Endothelial cell of umbilical vein (primary cell): ENCODE measurements around the gene NPAS1. TPM values are rescaled to one million over a fixed set of nuclear protein-coding genes. Genes with fewer than 3 reads are reported as not detected.

Experiments used
- BruUV-seq: library from RNA; stranded (reverse); fragments of 400-500 nt; replicated peaks from 2 replicates; lab custom pipeline; 2021; lab: Mats Ljungman, UMichigan
- CTCF ChIA-PET: fragments of 300-600, 350-600 bp; sonication (Branson Sonifier 250); formaldehyde crosslinking; loops from one replicate; lab custom pipeline; 2021; ENCODE audit warnings: antibody characterized with exemption, inconsistent platforms; lab: Charles Lee
- POLR2A ChIA-PET: fragments of 300-600, 350-600 bp; sonication (Branson Sonifier 250); formaldehyde crosslinking; loops from one replicate; lab custom pipeline; 2021; ENCODE audit warnings: antibody characterized with exemption, inconsistent platforms; lab: Charles Lee
- DNase-seq: peaks from one replicate; pipeline ENCODE4 v3.0.0-alpha.2; 2011; ENCODE audit warnings: low read depth, low spot score
- FAIRE-seq: peaks from 2 replicates; lab custom pipeline; 2011; peaks lifted over from hg19 to GRCh38; lab: Jason Lieb, UNC
- H2AFZ ChIP-seq: 2 replicates; pipeline ENCODE4 v1.6.0; 2012; ENCODE audit warnings: low read depth, low read length, control low read depth, inconsistent platforms
- H3K27ac ChIP-seq: 2 replicates; pipeline ENCODE4 v1.5.1; 2011; ENCODE audit warnings: low read depth, mild to moderate bottlenecking, control low read depth, low read length, moderate library complexity; ENCODE audit not compliant: insufficient read depth
- H3K27me3 ChIP-seq, 2 experiments: 2 replicates each; pipeline versions ENCODE4 v1.6.0 to v1.6.1; 2011; ENCODE audit warnings: low read length in 2 of 2, mixed read lengths in 1 of 2; ENCODE audit not compliant: control insufficient read depth in 2 of 2, insufficient read depth in 2 of 2
- H3K36me3 ChIP-seq, 2 experiments: 2 replicates in 1 of 2; 3 replicates in 1 of 2; pipeline ENCODE4 v1.5.1; 2011; ENCODE audit warnings: low read length in 2 of 2, mild to moderate bottlenecking in 1 of 2, moderate library complexity in 1 of 2; ENCODE audit not compliant: control insufficient read depth in 2 of 2, insufficient read depth in 2 of 2; ENCODE audit errors: extremely low read depth in 1 of 2
- H3K4me1 ChIP-seq: 3 replicates; pipeline ENCODE4 v1.5.1; 2011; ENCODE audit warnings: mild to moderate bottlenecking, low read length; ENCODE audit not compliant: control insufficient read depth, insufficient read depth; ENCODE audit errors: extremely low read depth
- H3K4me2 ChIP-seq: 2 replicates; pipeline ENCODE4 v1.6.1; 2011; ENCODE audit warnings: low read length, control low read depth, mixed read lengths; ENCODE audit not compliant: insufficient read depth
- H3K4me3 ChIP-seq, 3 experiments: fragments of 200-600 bp in 1 of 3; sonication (generic), shearing (Covaris generic) in 1 of 3; replicated peaks in 1 of 3; 2 replicates each; pipeline ENCODE4 v1.5.1; 2011 to 2016; ENCODE audit warnings: control low read depth in 3 of 3, low read length in 3 of 3, mild to moderate bottlenecking in 2 of 3, inconsistent platforms in 1 of 3, low read depth in 1 of 3, moderate library complexity in 1 of 3; ENCODE audit not compliant: insufficient read depth in 1 of 3
- H3K79me2 ChIP-seq: 2 replicates; pipeline ENCODE4 v1.6.0; 2012; ENCODE audit warnings: low read length, inconsistent platforms; ENCODE audit not compliant: control insufficient read depth, insufficient read depth
- H3K9ac ChIP-seq: replicated peaks from 2 replicates; pipeline ENCODE3; 2011; ENCODE audit warnings: low read length, control low read depth; ENCODE audit not compliant: insufficient read depth; ENCODE audit errors: extremely low read depth
- H3K9me1 ChIP-seq: replicated peaks from 3 replicates; pipeline ENCODE4 v1.6.0; 2011; ENCODE audit warnings: mild to moderate bottlenecking, low read length; ENCODE audit not compliant: control insufficient read depth, insufficient read depth; ENCODE audit errors: extremely low read depth
- H3K9me3 ChIP-seq: replicated peaks from 2 replicates; pipeline ENCODE4 v1.5.1; 2012; ENCODE audit warnings: low read length, inconsistent platforms; ENCODE audit not compliant: control insufficient read depth, insufficient read depth
- H4K20me1 ChIP-seq: replicated peaks from 2 replicates; pipeline ENCODE3; 2011; ENCODE audit warnings: mild to moderate bottlenecking, low read length; ENCODE audit not compliant: control insufficient read depth, insufficient read depth; ENCODE audit errors: extremely low read depth
- CTCF ChIP-seq, 2 donors: IDR thresholded peaks; 1 replicate in 1 of 2; 2 replicates in 1 of 2; pipeline ENCODE4 v1.5.1; 2011; ENCODE audit warnings: low read length in 2 of 2, mild to moderate bottlenecking in 2 of 2, moderate library complexity in 2 of 2, control low read depth in 1 of 2, inconsistent platforms in 1 of 2, low read depth in 1 of 2; ENCODE audit not compliant: insufficient read depth in 1 of 2; ENCODE audit errors: extremely low read depth in 1 of 2
- EZH2 ChIP-seq: IDR thresholded peaks from 2 replicates; pipeline ENCODE4 v1.6.1; 2012; ENCODE audit warnings: borderline replicate concordance, low read depth, mild to moderate bottlenecking, moderate library complexity, low read length, inconsistent platforms; ENCODE audit not compliant: severe bottlenecking
- FOS ChIP-seq: IDR thresholded peaks from 2 replicates; pipeline ENCODE4 v1.6.1; 2011; ENCODE audit warnings: mild to moderate bottlenecking, low read length, moderate library complexity, borderline replicate concordance; ENCODE audit not compliant: insufficient read depth
- GATA2 ChIP-seq: IDR thresholded peaks from 2 replicates; pipeline ENCODE4 v1.7.0; 2011; ENCODE audit warnings: low read depth, mild to moderate bottlenecking, moderate library complexity, mixed read lengths, low read length; ENCODE audit not compliant: insufficient read length, insufficient read depth
- JUN ChIP-seq: IDR thresholded peaks from 2 replicates; pipeline ENCODE4 v1.6.1; 2011; ENCODE audit warnings: borderline replicate concordance, low read depth; ENCODE audit not compliant: insufficient read length, insufficient read depth
- MAX ChIP-seq: IDR thresholded peaks from 2 replicates; pipeline ENCODE4 v1.6.1; 2011; ENCODE audit not compliant: insufficient read depth, insufficient read length
- MYC ChIP-seq: IDR thresholded peaks from one replicate; pipeline ENCODE4 v1.6.1; 2011; ENCODE audit warnings: mild to moderate bottlenecking, low read depth, low read length
- POLR2A ChIP-seq: IDR thresholded peaks from 2 replicates; pipeline ENCODE4 v1.6.1; 2012; ENCODE audit warnings: low read depth, mild to moderate bottlenecking, control low read depth, low read length
- POLR2AphosphoS5 ChIP-seq: IDR thresholded peaks from 2 replicates; pipeline ENCODE4 v1.6.1; 2012; ENCODE audit warnings: low read depth, mild to moderate bottlenecking, control low read depth, low read length, moderate library complexity; ENCODE audit not compliant: insufficient read depth
- dilution Hi-C: fragments of 300-500 bp; cut with MboI; formaldehyde crosslinking; loops from one replicate; pipeline ENCODE4 v1.15.0; 2019; ENCODE audit warnings: low sequenced_read_pairs; ENCODE audit not compliant: extremely low pct_ligation_motif_present
- intact Hi-C: fragments of 100-400 bp; cut with micrococcal nuclease; formaldehyde crosslinking; loops from one replicate; pipeline ENCODE4 v1.10.0; 2022
- polyA plus RNA-seq, 4 experiments: library from polyadenylated mRNA; depleted of rRNA in 3 of 4; stranded (reverse) in 3 of 4; unstranded in 1 of 4; fragments of >200 nt; gene quantifications; 2 replicates each; pipeline versions ENCODE4 v1.2.1 to v1.2.3, GENCODE V29; 2011 to 2012; ENCODE audit warnings: missing spikeins in 1 of 4
- total RNA-seq: library from RNA; stranded (reverse); gene quantifications from 2 replicates; pipeline ENCODE4 v1.2.3, GENCODE V29; 2021

The NPAS1 gene
- total and polyA plus RNA-seq, 2 donors (not counting 3 experiments of a cell fraction or from before 2014, with no cell fraction given), result 0.18 to 0.62 TPM

- H3K4me2 ChIP-seq, result no peak overlapping the region
- BruUV-seq, result no TSS peak
- TF ChIP-seq MAX (no peak), FOS (no peak), CTCF (IDR thresholded peaks at IDR 0.05; ENCODE audit: extremely low read depth in 1 of 2, insufficient read depth in 1 of 2, low read depth in 1 of 2, low read length in 2 of 2) (no peak), POLR2A (no peak), EZH2 (no peak), JUN (no peak), POLR2AphosphoS5 (no peak), MYC (no peak), GATA2 (no peak)
- H3K9ac ChIP-seq, result no peak overlapping the region
- no peak overlapping the region for H3K27ac ChIP-seq
- peaks cover 0 to 31% of the 10 kb centered on the region in 2 experiments for H3K36me3 ChIP-seq
- no peaks in the 10 kb centered on the region for H3K9me1 ChIP-seq
- H4K20me1 ChIP-seq, result no peaks in the 10 kb centered on the region
- dilution Hi-C loops (no loop called here), intact Hi-C loops (no loop called here)
- H3K79me2 ChIP-seq, result no peaks in the 10 kb centered on the region
- no peaks in the 10 kb centered on the region for H3K9me3 ChIP-seq
- H3K4me3 ChIP-seq, result no peak overlapping the region
- POLR2A ChIA-PET, result no interaction called here
- CTCF ChIA-PET, result interaction anchor here (1.0 to 3.9 kb wide), 5 partner anchors 17 to 227 kb away, joined by 3 to 126 read pairs (median 6); no protein-coding TSS in a partner anchor
- peaks cover 11% of the 10 kb centered on the region for H3K4me1 ChIP-seq
- FAIRE-seq, result no peak
- no peak for DNase-seq
- H3K27me3 ChIP-seq, result no peaks in the 10 kb centered on the region
- no peak overlapping the region for H2AFZ ChIP-seq
Measured at GRCh38 chr19:46993622-46994021, 26.0 kb upstream of the NPAS1 start.
